Natural killer cell (primary cell): Measurements from ENCODE around the gene XAB2. TPM values are rescaled to one million over a fixed set of nuclear protein-coding genes. Genes with fewer than 3 reads are reported as not detected.
A peak's percentile ranks its signal among the peaks of the same experiment; 100 is the strongest.

Experiments
- ATAC-seq, 3 donors: fragments of 150-1000 bp in 2 of 3; fragments of 200-7000 bp in 1 of 3; cut with Tn5 transposase; 1 replicate in 1 of 3; 2 replicates in 2 of 3; pipeline ENCODE4 v1.10.0; 2021; ENCODE audit warnings: mild to moderate bottlenecking in 2 of 3, moderate library complexity in 2 of 3
- DNase-seq, 2 donors: peaks; one replicate each; pipeline versions ENCODE4 v3.0.0 to v3.0.0-alpha.2; 2013 to 2021; ENCODE audit warnings: mixed read lengths in 1 of 2
- H3K27ac ChIP-seq: one replicate; pipeline ENCODE4 v1.5.1; 2013; ENCODE audit warnings: mild to moderate bottlenecking, low read length
- H3K27me3 ChIP-seq: one replicate; pipeline ENCODE4 v1.6.1; 2013; ENCODE audit warnings: low read length; ENCODE audit not compliant: control insufficient read depth, insufficient read depth
- H3K36me3 ChIP-seq: one replicate; pipeline ENCODE4 v1.6.1; 2013; ENCODE audit warnings: low read length; ENCODE audit not compliant: control insufficient read depth, insufficient read depth
- H3K4me1 ChIP-seq: one replicate; pipeline ENCODE4 v1.6.1; 2013; ENCODE audit warnings: low read length; ENCODE audit not compliant: control insufficient read depth, insufficient read depth
- H3K4me3 ChIP-seq: one replicate; pipeline ENCODE4 v1.5.1; 2013; ENCODE audit warnings: low read length
- H3K9me3 ChIP-seq: one replicate; pipeline ENCODE4 v1.6.1; 2013; ENCODE audit warnings: low read length; ENCODE audit not compliant: control insufficient read depth, insufficient read depth
- H3K27ac Mint-ChIP-seq, 2 donors: one replicate each; pipeline ENCODE4 v1.8.0; 2022; ENCODE audit warnings: mild to moderate bottlenecking in 2 of 2, mixed read lengths in 2 of 2, moderate library complexity in 1 of 2
- H3K27me3 Mint-ChIP-seq, 2 donors: one replicate each; pipeline ENCODE4 v1.8.0; 2022; ENCODE audit warnings: low read depth in 2 of 2, mixed read lengths in 2 of 2
- H3K36me3 Mint-ChIP-seq: one replicate; pipeline ENCODE4 v1.8.0; 2022; ENCODE audit warnings: mixed read lengths
- H3K4me1 Mint-ChIP-seq, 2 donors: one replicate each; pipeline ENCODE4 v1.8.0; 2022; ENCODE audit warnings: mixed read lengths in 2 of 2
- H3K4me3 Mint-ChIP-seq: one replicate; pipeline ENCODE4 v1.8.0; 2022; ENCODE audit warnings: mild to moderate bottlenecking, moderate library complexity, mixed read lengths
- H3K9me3 Mint-ChIP-seq, 2 donors: one replicate each; pipeline ENCODE4 v1.8.0; 2022; ENCODE audit warnings: mixed read lengths in 2 of 2
- CTCF ChIP-seq: fragments of 200-600 bp; IDR thresholded peaks from one replicate; pipeline ENCODE4 v1.8.0; 2022; ENCODE audit warnings: antibody characterized with exemption
- WGBS: methylation state at CpG from one replicate; pipeline ENCODE4 v1.1.7; 2013; ENCODE audit warnings: missing lambda C conversion rate; ENCODE audit not compliant: insufficient coverage; 5-methylcytosine and 5-hydroxymethylcytosine counted together
- intact Hi-C: fragments of 100-400 bp; cut with micrococcal nuclease; formaldehyde crosslinking; loops from one replicate; pipeline ENCODE4 v1.14.2; 2022
- total RNA-seq, 4 donors: library from RNA; stranded (reverse); fragments of 120-200 nt in 1 of 4; gene quantifications; one replicate each; pipeline versions ENCODE4 v1.2.3 to v1.2.4, GENCODE V29; 2013 to 2022

Gene XAB2
- total RNA-seq, 3 donors from 2014 or later (not counting 1 experiment from before 2014, with no cell fraction given) = 60.2 to 70.8 (median 67.7) TPM

GRCh38 chr19:7670790-7671189 lies 41.4 kb upstream of the XAB2 start:
- peak in 1 of 2 donors; percentile 24 for DNase-seq
- peaks cover 24% of the 10 kb centered on the region for H3K4me1 ChIP-seq
- intact Hi-C loops = loop anchor here (10.0 kb wide), 1 partner anchor 316 kb away; no protein-coding TSS in a partner anchor

GRCh38 chr19:7670150-7670783 lies 40.9 kb upstream of the XAB2 start:
- H3K27ac Mint-ChIP-seq = no peak overlapping the region
- H3K27ac ChIP-seq = no peak overlapping the region
- H3K9me3 ChIP-seq = peaks cover 2% of the 10 kb centered on the region
- 5% methylated on average over 42 of the region's 43 CpGs for WGBS
- H3K4me3 Mint-ChIP-seq = peak overlapping the region; percentile 52
- H3K4me1 Mint-ChIP-seq = peaks cover 8 to 14% of the 10 kb centered on the region in 2 donors
- no peaks in the 10 kb centered on the region for H3K36me3 Mint-ChIP-seq
- no peaks in the 10 kb centered on the region for H3K9me3 Mint-ChIP-seq
- ATAC-seq (peak in 2 of 3 donors; percentile 42 to 61), DNase-seq (peak in 1 of 2 donors; percentile 42)
- H3K4me3 ChIP-seq = no peak overlapping the region
- H3K4me1 ChIP-seq = peaks cover 24% of the 10 kb centered on the region
- peaks cover 3% of the 10 kb centered on the region for H3K27me3 ChIP-seq
- no peak for TF ChIP-seq CTCF
- intact Hi-C loops = loop anchor here (10.0 kb wide), 1 partner anchor 315 kb away; no protein-coding TSS in a partner anchor
- peaks cover 14 to 20% of the 10 kb centered on the region in 2 donors for H3K27me3 Mint-ChIP-seq
- no peaks in the 10 kb centered on the region for H3K36me3 ChIP-seq

More at GRCh38 chr19:7670790-7671189, 41.4 kb upstream of the XAB2 start:
- H3K27me3 Mint-ChIP-seq = peaks cover 16 to 20% of the 10 kb centered on the region in 2 donors
- no peak overlapping the region for H3K27ac Mint-ChIP-seq
- peaks cover 8 to 14% of the 10 kb centered on the region in 2 donors for H3K4me1 Mint-ChIP-seq
- no peak overlapping the region for H3K4me3 Mint-ChIP-seq
- H3K9me3 Mint-ChIP-seq = no peaks in the 10 kb centered on the region
- TF ChIP-seq CTCF = no peak
- no peak overlapping the region for H3K27ac ChIP-seq
- H3K9me3 ChIP-seq = peaks cover 2% of the 10 kb centered on the region
- ATAC-seq = no peak
- H3K36me3 ChIP-seq = no peaks in the 10 kb centered on the region
- 69% methylated on average over 7 of the region's 9 CpGs for WGBS
- no peak overlapping the region for H3K4me3 ChIP-seq
- no peaks in the 10 kb centered on the region for H3K36me3 Mint-ChIP-seq
- peaks cover 3% of the 10 kb centered on the region for H3K27me3 ChIP-seq

- Mint-ChIP-seq H3K9me3 (no peaks in the 10 kb centered on the region), H3K27ac (no peak overlapping the region), H3K27me3 (peaks cover 14 to 20% of the 10 kb centered on the region in 2 donors), H3K36me3 (no peaks in the 10 kb centered on the region), H3K4me1 (peaks cover 8 to 12% of the 10 kb centered on the region in 2 donors), H3K4me3 (no peak overlapping the region)
- intact Hi-C loops = loop anchor here (10.0 kb wide), 1 partner anchor 315 kb away; no protein-coding TSS in a partner anchor
- WGBS = 55% methylated on average over 9 of the region's 9 CpGs
- Histone ChIP-seq H3K36me3 (no peaks in the 10 kb centered on the region), H3K27ac (no peak overlapping the region), H3K27me3 (peaks cover 3% of the 10 kb centered on the region), H3K9me3 (peaks cover 2% of the 10 kb centered on the region), H3K4me1 (peaks cover 24% of the 10 kb centered on the region), H3K4me3 (no peak overlapping the region)
- ATAC-seq (no peak), DNase-seq (no peak)
- TF ChIP-seq CTCF = no peak
Measured at GRCh38 chr19:7669641-7670040, 40.3 kb upstream of the XAB2 start.
